Keratinocyte (primary cell): ENCODE results near the gene GPC4.

ENCODE experiments used
- CTCF ChIP-seq, 3 experiments: IDR thresholded peaks in 1 of 3; conservative IDR thresholded peaks in 1 of 3; optimal IDR thresholded peaks in 1 of 3; 2 replicates in 2 of 3; 3 replicates in 1 of 3; pipeline versions ENCODE3 to v1.5.1; 2011; ENCODE audit warnings: low read length in 3 of 3, mild to moderate bottlenecking in 3 of 3, moderate library complexity in 2 of 3, control low read depth in 1 of 3, inconsistent platforms in 1 of 3; ENCODE audit not compliant: insufficient read depth in 2 of 3; ENCODE audit errors: extremely low read depth in 1 of 3
- EZH2 ChIP-seq: IDR thresholded peaks from one replicate; pipeline ENCODE4 v1.6.1; 2012; ENCODE audit warnings: inconsistent platforms, mild to moderate bottlenecking, low read length, moderate library complexity

GRCh38 chrX:133346026-133346425, 69.3 kb downstream of the GPC4 start:
- no peak for TF ChIP-seq CTCF (optimal IDR thresholded peaks at IDR 0.05 in 1 of 3, IDR thresholded peaks at IDR 0.05 in 1 of 3, conservative IDR thresholded peaks at IDR 0.05 in 1 of 3; ENCODE audit: extremely low read depth in 1 of 3, insufficient read depth in 2 of 3, low read length in 3 of 3)
- TF ChIP-seq EZH2, result no peak
